GM23338 (cell line): ENCODE measurements around the gene ABR. TPM values are rescaled to one million over a fixed set of nuclear protein-coding genes. Genes with fewer than 3 reads are reported as not detected.

ENCODE experiments used
- ATAC-seq: fragments of 200-7000 bp; cut with Tn5 transposase; 3 replicates; pipeline ENCODE4 v1.9.1; 2020
- DNase-seq: peaks from one replicate; pipeline ENCODE4 v3.0.0-alpha.2; 2015; ENCODE audit warnings: low spot score
- H2AFZ ChIP-seq: fragments of 200-600 bp; sonication (generic); 2 replicates; pipeline ENCODE4 v1.8.0; 2016; ENCODE audit warnings: antibody characterized with exemption, mild to moderate bottlenecking, moderate library complexity
- H3F3A ChIP-seq: fragments of 200-600 bp; sonication (generic); replicated peaks from 2 replicates; pipeline ENCODE4 v1.8.0; 2017; ENCODE audit warnings: antibody characterized with exemption, mixed run types, low read depth
- H3K27ac ChIP-seq: fragments of 200-600 bp; sonication (generic); 2 replicates; pipeline ENCODE4 v1.6.1; 2016; ENCODE audit warnings: low read depth
- H3K27me3 ChIP-seq: fragments of 200-600 bp; sonication (generic); 2 replicates; pipeline ENCODE4 v1.8.0; 2016; ENCODE audit warnings: mild to moderate bottlenecking, mixed run types, moderate library complexity; ENCODE audit not compliant: insufficient read depth
- H3K36me3 ChIP-seq: fragments of 200-600 bp; sonication (generic); 2 replicates; pipeline ENCODE4 v1.8.0; 2016; ENCODE audit warnings: mild to moderate bottlenecking; ENCODE audit not compliant: insufficient read depth
- H3K4me1 ChIP-seq: fragments of 200-600 bp; sonication (generic); 2 replicates; pipeline ENCODE4 v1.8.0; 2016; ENCODE audit warnings: mild to moderate bottlenecking, moderate library complexity; ENCODE audit not compliant: insufficient read depth
- H3K4me2 ChIP-seq: fragments of 200-600 bp; sonication (generic); 2 replicates; pipeline ENCODE4 v1.7.1; 2017; ENCODE audit warnings: mixed run types
- H3K4me3 ChIP-seq: fragments of 200-600 bp; sonication (generic); 2 replicates; pipeline ENCODE4 v1.6.1; 2016; ENCODE audit warnings: mixed run types
- H3K79me2 ChIP-seq: fragments of 200-600 bp; sonication (generic); replicated peaks from 2 replicates; pipeline ENCODE4 v1.8.0; 2017; ENCODE audit warnings: mild to moderate bottlenecking; ENCODE audit not compliant: insufficient read depth
- H3K9me2 ChIP-seq: fragments of 200-600 bp; sonication (generic); 2 replicates; pipeline ENCODE4 v1.8.0; 2017; ENCODE audit not compliant: insufficient read depth
- H4K20me1 ChIP-seq: fragments of 200-600 bp; sonication (generic); replicated peaks from 2 replicates; pipeline ENCODE4 v1.8.0; 2017; ENCODE audit warnings: mild to moderate bottlenecking; ENCODE audit not compliant: insufficient read depth
- H3K27ac Mint-ChIP-seq: 2 replicates; pipeline ENCODE4 v1.8.0; 2020; ENCODE audit warnings: inconsistent platforms, mild to moderate bottlenecking, moderate library complexity, mixed read lengths
- H3K27me3 Mint-ChIP-seq: 3 replicates; pipeline ENCODE4 v1.8.0; 2022; ENCODE audit warnings: low read depth, mild to moderate bottlenecking, moderate library complexity, mixed read lengths, inconsistent platforms; ENCODE audit not compliant: insufficient read depth, poor library complexity
- H3K36me3 Mint-ChIP-seq: 3 replicates; pipeline ENCODE4 v1.8.0; 2021; ENCODE audit warnings: low read depth, mild to moderate bottlenecking, inconsistent platforms, moderate library complexity, mixed read lengths
- H3K4me1 Mint-ChIP-seq: 3 replicates; pipeline ENCODE4 v1.8.0; 2020; ENCODE audit warnings: mild to moderate bottlenecking, inconsistent platforms, mixed read lengths
- H3K4me3 Mint-ChIP-seq: 3 replicates; pipeline ENCODE4 v1.8.0; 2021; ENCODE audit warnings: moderate library complexity, mild to moderate bottlenecking, inconsistent platforms, mixed read lengths
- H3K9me3 Mint-ChIP-seq: 3 replicates; pipeline ENCODE4 v1.8.0; 2020; ENCODE audit warnings: moderate library complexity, mild to moderate bottlenecking, inconsistent platforms, mixed read lengths
- CREB1 ChIP-seq: fragments of 250-450 bp; sonication (Bioruptor Pico); IDR thresholded peaks from 2 replicates; pipeline ENCODE4 v1.5.0; 2020; ENCODE audit warnings: low read depth, mild to moderate bottlenecking, moderate library complexity
- CTCF ChIP-seq, 2 experiments: fragments of 200-600 bp in 1 of 2; sonication (generic) in 1 of 2; conservative IDR thresholded peaks; 2 replicates each; pipeline versions ENCODE4 v1.5.1 to v1.6.1; 2016 to 2017; ENCODE audit warnings: antibody characterized with exemption in 2 of 2, low read depth in 2 of 2, mild to moderate bottlenecking in 2 of 2, moderate library complexity in 1 of 2
- ETS1 ChIP-seq: IDR thresholded peaks from 2 replicates; pipeline ENCODE4 v1.6.1; 2016; ENCODE audit warnings: antibody characterized with exemption
- EZH2 ChIP-seq: fragments of 200-600 bp; sonication (generic); IDR thresholded peaks from one replicate; pipeline ENCODE4 v1.8.0; 2017; ENCODE audit warnings: antibody characterized with exemption, mild to moderate bottlenecking, low read depth; ENCODE audit not compliant: unreplicated experiment
- EZH2phosphoT487 ChIP-seq: fragments of 200-600 bp; sonication (generic); IDR thresholded peaks from one replicate; pipeline ENCODE4 v1.8.1; 2018; ENCODE audit warnings: antibody characterized with exemption; ENCODE audit not compliant: unreplicated experiment
- JUNB ChIP-seq: IDR thresholded peaks from one replicate; pipeline ENCODE4 v1.6.1; 2016; ENCODE audit warnings: antibody characterized with exemption; ENCODE audit not compliant: unreplicated experiment
- NANOG ChIP-seq: IDR thresholded peaks from 2 replicates; pipeline ENCODE4 v1.6.1; 2016; ENCODE audit warnings: antibody characterized with exemption, borderline replicate concordance
- POLR2AphosphoS5 ChIP-seq: IDR thresholded peaks from 2 replicates; pipeline ENCODE4 v1.6.1; 2016; ENCODE audit warnings: antibody characterized with exemption, low read depth
- REST ChIP-seq: IDR thresholded peaks from one replicate; pipeline ENCODE4 v1.6.1; 2018; ENCODE audit warnings: antibody characterized with exemption; ENCODE audit not compliant: unreplicated experiment
- STAT1 ChIP-seq: IDR thresholded peaks from one replicate; pipeline ENCODE4 v1.6.1; 2016; ENCODE audit warnings: antibody characterized with exemption; ENCODE audit not compliant: unreplicated experiment
- ZNF114 ChIP-seq: fragments of 250-450 bp; sonication (Bioruptor Pico); IDR thresholded peaks from 2 replicates; pipeline ENCODE4 v1.5.0; 2020; ENCODE audit warnings: mild to moderate bottlenecking, moderate library complexity
- ZNF331 ChIP-seq: fragments of 250-450 bp; sonication (Bioruptor Pico); IDR thresholded peaks from 2 replicates; pipeline ENCODE4 v1.5.0; 2020; ENCODE audit warnings: low read depth, mild to moderate bottlenecking, moderate library complexity
- ZNF462 ChIP-seq: fragments of 250-450 bp; sonication (Bioruptor Pico); IDR thresholded peaks from 2 replicates; pipeline ENCODE4 v1.5.0; 2020; ENCODE audit warnings: mild to moderate bottlenecking, moderate library complexity
- polyA plus RNA-seq: library from polyadenylated mRNA; unstranded; fragments of >200 nt; fragmentation: Nextera tagmentation; extraction: Ambion mirVana; gene quantifications from 2 replicates; pipeline ENCODE4 v1.2.1, GENCODE V29; 2016
- total RNA-seq: library from RNA; depleted of rRNA; stranded (reverse); fragments of >200 nt; shearing (Covaris generic); gene quantifications from 2 replicates; pipeline ENCODE4 v1.2.3, GENCODE V29; 2014

Gene ABR
- total and polyA plus RNA-seq, 2 experiments from 2014 or later: 15.0 to 27.7 TPM

GRCh38 chr17:1166276-1166675 is 13.5 kb downstream of the ABR start:
- H3K9me3 Mint-ChIP-seq: no peaks in the 10 kb centered on the region; the same call in 2 of the 3 replicates
- H3F3A ChIP-seq: no peaks in the 10 kb centered on the region
- H3K4me1 ChIP-seq: no peaks in the 10 kb centered on the region
- no peaks in the 10 kb centered on the region for H3K4me1 Mint-ChIP-seq
- no peaks in the 10 kb centered on the region for H3K79me2 ChIP-seq
- H3K27ac ChIP-seq: no peak overlapping the region
- H3K4me3 Mint-ChIP-seq: no peak overlapping the region
- no peak overlapping the region for H3K27ac Mint-ChIP-seq
- ATAC-seq: no peak
- H3K4me2 ChIP-seq: no peak overlapping the region
- H3K4me3 ChIP-seq: no peak overlapping the region
- H3K36me3 Mint-ChIP-seq: no peaks in the 10 kb centered on the region; the same call in 2 of the 3 replicates
- no peak overlapping the region for H2AFZ ChIP-seq
- no peaks in the 10 kb centered on the region for H3K36me3 ChIP-seq
- no peak for TF ChIP-seq JUNB
- no peak for TF ChIP-seq CTCF (conservative IDR thresholded peaks at IDR 0.05; ENCODE audit: low read depth in 2 of 2)
- no peak for TF ChIP-seq ETS1
- TF ChIP-seq POLR2AphosphoS5: no peak
- TF ChIP-seq EZH2: no peak
- TF ChIP-seq REST: no peak
- TF ChIP-seq NANOG: no peak
- TF ChIP-seq CREB1 (CRISPR knock-in tag): no peak
- no peak for TF ChIP-seq STAT1
- TF ChIP-seq ZNF331 (CRISPR knock-in tag): no peak
- no peak for TF ChIP-seq ZNF114
- no peak for TF ChIP-seq ZNF462 (CRISPR knock-in tag)
- no peak for TF ChIP-seq EZH2phosphoT487
- no peaks in the 10 kb centered on the region; the same call in 1 of the 2 replicates for H4K20me1 ChIP-seq
- DNase-seq: no peak
- no peaks in the 10 kb centered on the region for H3K9me2 ChIP-seq
- peaks cover 3% of the 10 kb centered on the region for H3K27me3 Mint-ChIP-seq
- no peaks in the 10 kb centered on the region for H3K27me3 ChIP-seq
